NB4 (cell line): Measurements from ENCODE around the gene SYNGR4.
A peak's percentile ranks its signal among the peaks of the same experiment; 100 is the strongest.
"Not testable (repeated sequence)": the region's sequence is repeated elsewhere in the genome, so short reads cannot be mapped to it uniquely, and the experiment has no call there.

Experiments used
- DNase-seq: peaks from one replicate; pipeline ENCODE4 v3.0.0; 2010; ENCODE audit warnings: low read depth
- H3K4me3 ChIP-seq: one replicate; pipeline ENCODE4 v1.5.1; 2011; ENCODE audit warnings: mild to moderate bottlenecking, low read depth, low read length, moderate library complexity
- MYC ChIP-seq: IDR thresholded peaks from 2 replicates; pipeline ENCODE4 v1.6.1; 2011; ENCODE audit warnings: low read depth, low read length
- POLR2A ChIP-seq: IDR thresholded peaks from 2 replicates; pipeline ENCODE4 v1.6.1; 2011; ENCODE audit warnings: mild to moderate bottlenecking; ENCODE audit not compliant: insufficient read length; ENCODE audit errors: extremely low read depth
- TF ChIP-seq, protein P1 (sequence below): IDR thresholded peaks from one replicate; pipeline ENCODE4 v1.5.1; 2012; ENCODE audit warnings: low read depth, low read length
- TF ChIP-seq, protein P2 (sequence below): IDR thresholded peaks from 2 replicates; pipeline ENCODE4 v1.6.1; 2011; ENCODE audit warnings: low read depth, low read length

SYNGR4 gene

GRCh38 chr19:48385461-48386087 is 21.4 kb downstream of the SYNGR4 start:
- TF ChIP-seq, protein P1, sequence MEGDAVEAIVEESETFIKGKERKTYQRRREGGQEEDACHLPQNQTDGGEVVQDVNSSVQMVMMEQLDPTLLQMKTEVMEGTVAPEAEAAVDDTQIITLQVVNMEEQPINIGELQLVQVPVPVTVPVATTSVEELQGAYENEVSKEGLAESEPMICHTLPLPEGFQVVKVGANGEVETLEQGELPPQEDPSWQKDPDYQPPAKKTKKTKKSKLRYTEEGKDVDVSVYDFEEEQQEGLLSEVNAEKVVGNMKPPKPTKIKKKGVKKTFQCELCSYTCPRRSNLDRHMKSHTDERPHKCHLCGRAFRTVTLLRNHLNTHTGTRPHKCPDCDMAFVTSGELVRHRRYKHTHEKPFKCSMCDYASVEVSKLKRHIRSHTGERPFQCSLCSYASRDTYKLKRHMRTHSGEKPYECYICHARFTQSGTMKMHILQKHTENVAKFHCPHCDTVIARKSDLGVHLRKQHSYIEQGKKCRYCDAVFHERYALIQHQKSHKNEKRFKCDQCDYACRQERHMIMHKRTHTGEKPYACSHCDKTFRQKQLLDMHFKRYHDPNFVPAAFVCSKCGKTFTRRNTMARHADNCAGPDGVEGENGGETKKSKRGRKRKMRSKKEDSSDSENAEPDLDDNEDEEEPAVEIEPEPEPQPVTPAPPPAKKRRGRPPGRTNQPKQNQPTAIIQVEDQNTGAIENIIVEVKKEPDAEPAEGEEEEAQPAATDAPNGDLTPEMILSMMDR: no peak
- TF ChIP-seq, protein P2, sequence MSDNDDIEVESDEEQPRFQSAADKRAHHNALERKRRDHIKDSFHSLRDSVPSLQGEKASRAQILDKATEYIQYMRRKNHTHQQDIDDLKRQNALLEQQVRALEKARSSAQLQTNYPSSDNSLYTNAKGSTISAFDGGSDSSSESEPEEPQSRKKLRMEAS: no peak
- no peak for TF ChIP-seq POLR2A
- TF ChIP-seq MYC: no peak
- no peak for DNase-seq
- no peak overlapping the region for H3K4me3 ChIP-seq

DNA sequence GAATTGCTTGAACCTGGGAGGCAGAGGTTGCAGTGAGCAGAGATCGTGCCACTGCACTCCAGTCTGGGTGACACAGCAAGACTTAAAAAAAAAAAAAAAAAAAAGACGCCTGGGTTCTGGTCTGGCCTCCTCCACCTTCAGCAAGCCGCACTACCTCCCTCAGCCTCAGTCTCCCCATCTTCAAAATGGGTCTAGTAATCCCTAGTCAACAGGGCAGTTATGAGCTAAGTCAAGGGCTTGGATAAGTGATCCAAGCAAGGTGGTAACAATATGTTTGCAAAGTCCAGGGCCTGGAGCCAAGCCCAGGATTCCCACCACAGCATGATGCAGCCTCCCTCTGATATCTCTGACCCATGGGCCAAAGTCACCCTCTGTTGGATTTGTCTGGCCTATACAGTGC is 22.8 kb downstream of the SYNGR4 start:
- TF ChIP-seq MYC (no peak), POLR2A (no peak)
- TF ChIP-seq, protein P2: no peak
- TF ChIP-seq, protein P1: no peak
- DNase-seq: no peak
- no peak overlapping the region for H3K4me3 ChIP-seq

- peak; percentile 97 for DNase-seq
- TF ChIP-seq POLR2A (no peak), MYC (no peak)
- TF ChIP-seq, protein P1: peak; percentile 90
- TF ChIP-seq, protein P2: no peak
- peak overlapping the region; percentile 90 for H3K4me3 ChIP-seq
These were observed 26.3 kb downstream of the SYNGR4 start for GRCh38 chr19:48390188-48391099.

- no peak for TF ChIP-seq POLR2A
- TF ChIP-seq, protein P1: peak; percentile 100
- TF ChIP-seq, protein P2: no peak
- no peak for TF ChIP-seq MYC
- peak; percentile 93 for DNase-seq
- peak within 1 kb of the TSS; percentile 90 for H3K4me3 ChIP-seq
These were observed 27.2 kb downstream of the SYNGR4 start, which contains the start of gene KDELR1 for GRCh38 chr19:48391100-48392005. Gene KDELR1 (minus strand): TSS chr19:48391551. CDS start chr19:48391358, 193 bp downstream.

- not testable (repeated sequence) for DNase-seq, H3K4me3 ChIP-seq
These were observed 27.8 kb downstream of the SYNGR4 start for GRCh38 chr19:48392006-48392344.
